A549 (cell line): ENCODE data around the gene NEK1.

Experiments
- CTCF ChIP-seq: fragments of >200 bp; sonication (Bioruptor Twin); formaldehyde crosslinking; IDR thresholded peaks from 3 replicates; pipeline ENCODE4 v1.5.1; 2016
- EP300 ChIP-seq, 2 experiments: fragments of >200 bp; sonication (Bioruptor Twin); formaldehyde crosslinking; IDR thresholded peaks; 2 replicates in 1 of 2; 3 replicates in 1 of 2; pipeline ENCODE4 v1.6.1; 2016 to 2017
- HDAC2 ChIP-seq: fragments of 200-600 bp; sonication (generic); IDR thresholded peaks from 2 replicates; pipeline ENCODE4 v1.6.1; 2016
- KDM5A ChIP-seq: fragments of 200-600 bp; sonication (generic); IDR thresholded peaks from 2 replicates; pipeline ENCODE4 v1.6.1; 2016; ENCODE audit warnings: antibody characterized with exemption, mild to moderate bottlenecking
- POLR2A ChIP-seq: IDR thresholded peaks from 2 replicates; pipeline ENCODE4 v1.6.1; 2012; ENCODE audit warnings: mild to moderate bottlenecking, low read length
- SMC3 ChIP-seq: fragments of >200 bp; sonication (Bioruptor Twin); formaldehyde crosslinking; IDR thresholded peaks from 3 replicates; pipeline ENCODE4 v1.6.1; 2018; ENCODE audit warnings: inconsistent platforms
- TP53 ChIP-seq: fragments of 250-450 bp; sonication (Bioruptor Pico); IDR thresholded peaks from 2 replicates; pipeline ENCODE4 v1.5.0; 2021; ENCODE audit warnings: mild to moderate bottlenecking, moderate library complexity
- USF2 ChIP-seq: fragments of 450-650 bp; IDR thresholded peaks from 2 replicates; pipeline ENCODE4 v1.6.1; 2014; ENCODE audit warnings: antibody characterized with exemption
- ZFP36 ChIP-seq: fragments of 450-650 bp; IDR thresholded peaks from 2 replicates; pipeline ENCODE4 v1.6.1; 2014; ENCODE audit warnings: borderline replicate concordance; ENCODE audit not compliant: partially characterized antibody
- ZNF302 ChIP-seq: fragments of 250-450 bp; sonication (Bioruptor Pico); IDR thresholded peaks from 2 replicates; pipeline ENCODE4 v1.9.0; 2021; ENCODE audit warnings: inconsistent platforms, mild to moderate bottlenecking, moderate library complexity
- TF ChIP-seq, protein P1 (sequence below): IDR thresholded peaks from 2 replicates; pipeline ENCODE4 v1.6.1; 2012
- TF ChIP-seq, protein P2 (sequence below): fragments of 200-600 bp; sonication (generic); IDR thresholded peaks from 2 replicates; pipeline ENCODE4 v1.6.1; 2016; ENCODE audit warnings: antibody characterized with exemption, mild to moderate bottlenecking, moderate library complexity
- TF ChIP-seq, protein P3 (sequence below): IDR thresholded peaks from 2 replicates; pipeline ENCODE4 v1.6.1; 2012
- TF ChIP-seq, protein P4 (sequence below): fragments of 150-350 bp; IDR thresholded peaks from 2 replicates; pipeline ENCODE4 v1.6.1; 2014; ENCODE audit warnings: low read depth, mild to moderate bottlenecking, low read length

GRCh38 chr4:169385376-169385775, 227.0 kb downstream of the NEK1 start:
- TF ChIP-seq CTCF (no peak), SMC3 (no peak), HDAC2 (no peak), USF2 (no peak), POLR2A (no peak), KDM5A (no peak), EP300 (IDR thresholded peaks at IDR 0.05) (no peak), ZFP36 (no peak), TP53 (CRISPR knock-in tag) (no peak), ZNF302 (CRISPR knock-in tag) (no peak)
- TF ChIP-seq, protein P1, sequence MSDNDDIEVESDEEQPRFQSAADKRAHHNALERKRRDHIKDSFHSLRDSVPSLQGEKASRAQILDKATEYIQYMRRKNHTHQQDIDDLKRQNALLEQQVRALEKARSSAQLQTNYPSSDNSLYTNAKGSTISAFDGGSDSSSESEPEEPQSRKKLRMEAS: no peak
- TF ChIP-seq, protein P2, sequence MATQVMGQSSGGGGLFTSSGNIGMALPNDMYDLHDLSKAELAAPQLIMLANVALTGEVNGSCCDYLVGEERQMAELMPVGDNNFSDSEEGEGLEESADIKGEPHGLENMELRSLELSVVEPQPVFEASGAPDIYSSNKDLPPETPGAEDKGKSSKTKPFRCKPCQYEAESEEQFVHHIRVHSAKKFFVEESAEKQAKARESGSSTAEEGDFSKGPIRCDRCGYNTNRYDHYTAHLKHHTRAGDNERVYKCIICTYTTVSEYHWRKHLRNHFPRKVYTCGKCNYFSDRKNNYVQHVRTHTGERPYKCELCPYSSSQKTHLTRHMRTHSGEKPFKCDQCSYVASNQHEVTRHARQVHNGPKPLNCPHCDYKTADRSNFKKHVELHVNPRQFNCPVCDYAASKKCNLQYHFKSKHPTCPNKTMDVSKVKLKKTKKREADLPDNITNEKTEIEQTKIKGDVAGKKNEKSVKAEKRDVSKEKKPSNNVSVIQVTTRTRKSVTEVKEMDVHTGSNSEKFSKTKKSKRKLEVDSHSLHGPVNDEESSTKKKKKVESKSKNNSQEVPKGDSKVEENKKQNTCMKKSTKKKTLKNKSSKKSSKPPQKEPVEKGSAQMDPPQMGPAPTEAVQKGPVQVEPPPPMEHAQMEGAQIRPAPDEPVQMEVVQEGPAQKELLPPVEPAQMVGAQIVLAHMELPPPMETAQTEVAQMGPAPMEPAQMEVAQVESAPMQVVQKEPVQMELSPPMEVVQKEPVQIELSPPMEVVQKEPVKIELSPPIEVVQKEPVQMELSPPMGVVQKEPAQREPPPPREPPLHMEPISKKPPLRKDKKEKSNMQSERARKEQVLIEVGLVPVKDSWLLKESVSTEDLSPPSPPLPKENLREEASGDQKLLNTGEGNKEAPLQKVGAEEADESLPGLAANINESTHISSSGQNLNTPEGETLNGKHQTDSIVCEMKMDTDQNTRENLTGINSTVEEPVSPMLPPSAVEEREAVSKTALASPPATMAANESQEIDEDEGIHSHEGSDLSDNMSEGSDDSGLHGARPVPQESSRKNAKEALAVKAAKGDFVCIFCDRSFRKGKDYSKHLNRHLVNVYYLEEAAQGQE: no peak
- TF ChIP-seq, protein P3, sequence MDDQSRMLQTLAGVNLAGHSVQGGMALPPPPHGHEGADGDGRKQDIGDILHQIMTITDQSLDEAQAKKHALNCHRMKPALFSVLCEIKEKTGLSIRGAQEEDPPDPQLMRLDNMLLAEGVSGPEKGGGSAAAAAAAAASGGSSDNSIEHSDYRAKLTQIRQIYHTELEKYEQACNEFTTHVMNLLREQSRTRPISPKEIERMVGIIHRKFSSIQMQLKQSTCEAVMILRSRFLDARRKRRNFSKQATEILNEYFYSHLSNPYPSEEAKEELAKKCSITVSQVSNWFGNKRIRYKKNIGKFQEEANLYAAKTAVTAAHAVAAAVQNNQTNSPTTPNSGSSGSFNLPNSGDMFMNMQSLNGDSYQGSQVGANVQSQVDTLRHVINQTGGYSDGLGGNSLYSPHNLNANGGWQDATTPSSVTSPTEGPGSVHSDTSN: no peak
- TF ChIP-seq, protein P4, sequence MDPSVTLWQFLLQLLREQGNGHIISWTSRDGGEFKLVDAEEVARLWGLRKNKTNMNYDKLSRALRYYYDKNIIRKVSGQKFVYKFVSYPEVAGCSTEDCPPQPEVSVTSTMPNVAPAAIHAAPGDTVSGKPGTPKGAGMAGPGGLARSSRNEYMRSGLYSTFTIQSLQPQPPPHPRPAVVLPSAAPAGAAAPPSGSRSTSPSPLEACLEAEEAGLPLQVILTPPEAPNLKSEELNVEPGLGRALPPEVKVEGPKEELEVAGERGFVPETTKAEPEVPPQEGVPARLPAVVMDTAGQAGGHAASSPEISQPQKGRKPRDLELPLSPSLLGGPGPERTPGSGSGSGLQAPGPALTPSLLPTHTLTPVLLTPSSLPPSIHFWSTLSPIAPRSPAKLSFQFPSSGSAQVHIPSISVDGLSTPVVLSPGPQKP: no peak
